HepG2 (cell line): Measurements from ENCODE around the gene GATD1. TPM values are rescaled to one million over a fixed set of nuclear protein-coding genes. Genes with fewer than 3 reads are reported as not detected.

Source experiments
- ATAC-seq: fragments of 200-7000 bp; cut with Tn5 transposase; 3 replicates; pipeline ENCODE4 v1.9.1; 2020; ENCODE audit warnings: mild to moderate bottlenecking, moderate library complexity
- BruUV-seq: library from RNA; stranded (reverse); fragments of 400-500 nt; replicated peaks from 2 replicates; lab custom pipeline; 2021; lab: Mats Ljungman, UMichigan
- CTCF ChIA-PET: fragments of 300-600 bp; formaldehyde crosslinking; extraction: SDS; loops from one replicate; lab custom pipeline; 2021; ENCODE audit warnings: low total read pairs, inconsistent platforms, low intra/inter-chr PET ratio; lab: Yijun Ruan, JAX
- POLR2A ChIA-PET: fragments of 350-600 bp; sonication (Branson Sonifier 250); formaldehyde crosslinking; loops from one replicate; lab custom pipeline; 2020; ENCODE audit warnings: antibody characterized with exemption, inconsistent platforms; lab: Yijun Ruan, JAX
- DNase-seq: peaks from one replicate; pipeline ENCODE4 v3.0.0-alpha.2; 2015; ENCODE audit warnings: low spot score
- FAIRE-seq: peaks from 3 replicates; lab custom pipeline; 2011; peaks lifted over from hg19 to GRCh38; lab: Jason Lieb, UNC
- H2AFZ ChIP-seq: one replicate; pipeline ENCODE4 v1.6.1; 2011; ENCODE audit warnings: low read length, inconsistent platforms
- H3K27ac ChIP-seq: fragments of 300-600 bp; 3 replicates; pipeline ENCODE4 v1.8.0; 2011; ENCODE audit warnings: mixed run types, mild to moderate bottlenecking, mixed read lengths, low read length, inconsistent platforms; ENCODE audit not compliant: insufficient read depth; ENCODE audit errors: extremely low read length
- H3K27me3 ChIP-seq, 2 experiments: fragments of 200-600 bp in 1 of 2; 2 replicates in 1 of 2; 3 replicates in 1 of 2; pipeline versions ENCODE4 v1.6.0 to v1.8.0; 2011; ENCODE audit warnings: low read length in 2 of 2, mild to moderate bottlenecking in 2 of 2, moderate library complexity in 2 of 2, inconsistent platforms in 1 of 2; ENCODE audit not compliant: insufficient read depth in 2 of 2, control insufficient read depth in 1 of 2
- H3K36me3 ChIP-seq, 2 experiments: fragments of 200-600 bp in 1 of 2; replicated peaks in 1 of 2; 2 replicates in 1 of 2; 3 replicates in 1 of 2; pipeline versions ENCODE4 v1.5.1 to v1.8.0; 2011; ENCODE audit warnings: low read length in 2 of 2, inconsistent platforms in 1 of 2; ENCODE audit not compliant: insufficient read depth in 2 of 2, control insufficient read depth in 1 of 2
- H3K4me1 ChIP-seq: 2 replicates; pipeline ENCODE4 v1.5.1; 2012; ENCODE audit warnings: low read length, inconsistent platforms; ENCODE audit not compliant: insufficient read depth
- H3K4me2 ChIP-seq: 2 replicates; pipeline ENCODE4 v1.6.0; 2011; ENCODE audit warnings: low read depth, low read length, inconsistent platforms
- H3K4me3 ChIP-seq, 3 experiments: fragments of 200-600 bp in 1 of 3; sonication (generic), shearing (Covaris generic) in 1 of 3; replicated peaks in 1 of 3; 2 replicates each; pipeline ENCODE4 v1.5.1; 2011 to 2016; ENCODE audit warnings: low read length in 3 of 3, inconsistent platforms in 2 of 3, low read depth in 2 of 3, mild to moderate bottlenecking in 2 of 3, control low read depth in 1 of 3, mixed read lengths in 1 of 3; ENCODE audit not compliant: insufficient read depth in 1 of 3
- H3K79me2 ChIP-seq: one replicate; pipeline ENCODE4 v1.6.1; 2011; ENCODE audit warnings: low read length, inconsistent platforms; ENCODE audit not compliant: insufficient read depth
- H3K9ac ChIP-seq: 2 replicates; pipeline ENCODE4 v1.6.0; 2011; ENCODE audit warnings: mild to moderate bottlenecking, low read depth, low read length, inconsistent platforms; ENCODE audit not compliant: insufficient read depth
- H3K9me3 ChIP-seq: 2 replicates; pipeline ENCODE4 v1.5.1; 2012; ENCODE audit warnings: mild to moderate bottlenecking, low read length
- H4K20me1 ChIP-seq: 2 replicates; pipeline ENCODE4 v1.6.0; 2011; ENCODE audit warnings: inconsistent platforms, mild to moderate bottlenecking, low read length, moderate library complexity; ENCODE audit not compliant: insufficient read depth
- AGO2 ChIP-seq: fragments of 200-400 bp; formaldehyde crosslinking; optimal IDR thresholded peaks from 2 replicates; pipeline ENCODE3; 2017; ENCODE audit warnings: mild to moderate bottlenecking, low read depth, low read length, moderate library complexity
- HBP1 ChIP-seq: IDR thresholded peaks from 2 replicates; pipeline ENCODE4 v1.6.1; 2016; ENCODE audit warnings: low read depth, control low read depth
- HNF4G ChIP-seq, 2 experiments: sonication (generic) in 1 of 2; formaldehyde crosslinking in 1 of 2; IDR thresholded peaks; 2 replicates each; pipeline versions ENCODE4 v1.4.0 to v1.6.1; 2011 to 2020; ENCODE audit warnings: borderline replicate concordance in 2 of 2, low read depth in 2 of 2, mild to moderate bottlenecking in 2 of 2, low read length in 1 of 2, missing genetic modification reagents in 1 of 2, moderate library complexity in 1 of 2
- IRF2 ChIP-seq: IDR thresholded peaks from 2 replicates; pipeline ENCODE4 v1.6.1; 2018; ENCODE audit warnings: missing genetic modification reagents, missing compliant biosample characterization
- KDM2A ChIP-seq: sonication (generic); formaldehyde crosslinking; IDR thresholded peaks from 2 replicates; pipeline ENCODE4 v1.4.0; 2020; ENCODE audit warnings: low read depth, missing genetic modification reagents, borderline replicate concordance
- PCBP1 ChIP-seq: fragments of 200-400 bp; formaldehyde crosslinking; IDR thresholded peaks from 2 replicates; pipeline ENCODE4 v1.6.1; 2017; ENCODE audit warnings: mild to moderate bottlenecking, low read depth, low read length, borderline replicate concordance
- POLR2AphosphoS5 ChIP-seq: IDR thresholded peaks from 2 replicates; pipeline ENCODE4 v1.6.1; 2012; ENCODE audit warnings: low read depth, low read length
- RBFOX2 ChIP-seq: fragments of 200-400 bp; formaldehyde crosslinking; IDR thresholded peaks from 2 replicates; pipeline ENCODE4 v1.6.1; 2017; ENCODE audit warnings: low read depth, mild to moderate bottlenecking, low read length
- RBM22 ChIP-seq: fragments of 200-400 bp; formaldehyde crosslinking; optimal IDR thresholded peaks from 2 replicates; pipeline ENCODE3; 2017; ENCODE audit warnings: mild to moderate bottlenecking, low read length, moderate library complexity
- SRSF1 ChIP-seq: fragments of 200-400 bp; formaldehyde crosslinking; optimal IDR thresholded peaks from 2 replicates; pipeline ENCODE3; 2017; ENCODE audit warnings: mild to moderate bottlenecking, low read depth, low read length, moderate library complexity
- SUZ12 ChIP-seq: fragments of 150-350 bp; IDR thresholded peaks from 2 replicates; pipeline ENCODE4 v1.6.1; 2014; ENCODE audit warnings: low read depth, low read length
- ZBTB34 ChIP-seq: sonication (generic); formaldehyde crosslinking; IDR thresholded peaks from 2 replicates; pipeline ENCODE4 v1.8.0; 2022; ENCODE audit warnings: mild to moderate bottlenecking, missing genetic modification reagents
- ZBTB7B ChIP-seq: sonication (generic); formaldehyde crosslinking; IDR thresholded peaks from 2 replicates; pipeline ENCODE4 v1.4.0; 2020; ENCODE audit warnings: missing genetic modification reagents
- ZC3H13 ChIP-seq: sonication (generic); formaldehyde crosslinking; IDR thresholded peaks from 2 replicates; pipeline ENCODE4 v1.8.1; 2023; ENCODE audit warnings: mild to moderate bottlenecking, missing genetic modification reagents, moderate library complexity
- ZSCAN9 ChIP-seq: IDR thresholded peaks from 2 replicates; pipeline ENCODE4 v1.6.1; 2016; ENCODE audit warnings: borderline replicate concordance
- WGBS: methylation state at CpG from one replicate; pipeline ENCODE4 v1.1.6; 2017; ENCODE audit warnings: low lambda C conversion rate; 5-methylcytosine and 5-hydroxymethylcytosine counted together
- in situ Hi-C: cut with HindIII; loops from 2 replicates; pipeline ENCODE4 v1.10.0; 2017; ENCODE audit warnings: low pct_unique_long_range_greater_than_20kb; ENCODE audit not compliant: extremely low pct_ligation_motif_present
- intact Hi-C: fragments of 100-400 bp; cut with micrococcal nuclease; formaldehyde crosslinking; loops from one replicate; pipeline ENCODE4 v1.10.0; 2022; ENCODE audit not compliant: unreplicated experiment
- polyA plus RNA-seq, 8 experiments: library from polyadenylated mRNA; depleted of rRNA in 3 of 8; stranded (reverse) in 7 of 8; unstranded in 1 of 8; fragments of >200 nt; fragmentation: Illumina TruSeq in 4 of 8; extraction: Trizol in 4 of 8; gene quantifications; 2 replicates each; pipeline versions ENCODE4 v1.2.1 to v1.2.3, GENCODE V29; 2011 to 2016; ENCODE audit warnings: low read depth in 4 of 8, missing spikeins in 1 of 8, mixed read lengths in 1 of 8; ENCODE audit not compliant: insufficient read depth in 1 of 8
- total RNA-seq, 5 experiments: library from RNA; depleted of rRNA; stranded (reverse); fragments of >200 nt; fragmentation: Illumina TruSeq; extraction: Trizol; gene quantifications; 2 replicates each; pipeline ENCODE4 v1.2.3, GENCODE V29; 2016; ENCODE audit warnings: low read depth in 1 of 5
- TF ChIP-seq, protein P1 (sequence below), 2 experiments: sonication (generic) in 1 of 2; formaldehyde crosslinking in 1 of 2; IDR thresholded peaks; 2 replicates each; pipeline versions ENCODE4 v1.4.0 to v1.6.1; 2018 to 2020; ENCODE audit warnings: missing genetic modification reagents in 2 of 2, borderline replicate concordance in 1 of 2, low read depth in 1 of 2, mild to moderate bottlenecking in 1 of 2, missing biosample characterization in 1 of 2
- TF ChIP-seq, protein P2 (sequence below): sonication (generic); formaldehyde crosslinking; IDR thresholded peaks from 2 replicates; pipeline ENCODE4 v1.8.1; 2023; ENCODE audit warnings: missing genetic modification reagents, mild to moderate bottlenecking, borderline replicate concordance

Gene GATD1
- total and polyA plus RNA-seq, 2 of the 13 experiments (the other 11 are each of a cell fraction or from before 2014, with no cell fraction given): 31.3 to 60.5 TPM

DNA sequence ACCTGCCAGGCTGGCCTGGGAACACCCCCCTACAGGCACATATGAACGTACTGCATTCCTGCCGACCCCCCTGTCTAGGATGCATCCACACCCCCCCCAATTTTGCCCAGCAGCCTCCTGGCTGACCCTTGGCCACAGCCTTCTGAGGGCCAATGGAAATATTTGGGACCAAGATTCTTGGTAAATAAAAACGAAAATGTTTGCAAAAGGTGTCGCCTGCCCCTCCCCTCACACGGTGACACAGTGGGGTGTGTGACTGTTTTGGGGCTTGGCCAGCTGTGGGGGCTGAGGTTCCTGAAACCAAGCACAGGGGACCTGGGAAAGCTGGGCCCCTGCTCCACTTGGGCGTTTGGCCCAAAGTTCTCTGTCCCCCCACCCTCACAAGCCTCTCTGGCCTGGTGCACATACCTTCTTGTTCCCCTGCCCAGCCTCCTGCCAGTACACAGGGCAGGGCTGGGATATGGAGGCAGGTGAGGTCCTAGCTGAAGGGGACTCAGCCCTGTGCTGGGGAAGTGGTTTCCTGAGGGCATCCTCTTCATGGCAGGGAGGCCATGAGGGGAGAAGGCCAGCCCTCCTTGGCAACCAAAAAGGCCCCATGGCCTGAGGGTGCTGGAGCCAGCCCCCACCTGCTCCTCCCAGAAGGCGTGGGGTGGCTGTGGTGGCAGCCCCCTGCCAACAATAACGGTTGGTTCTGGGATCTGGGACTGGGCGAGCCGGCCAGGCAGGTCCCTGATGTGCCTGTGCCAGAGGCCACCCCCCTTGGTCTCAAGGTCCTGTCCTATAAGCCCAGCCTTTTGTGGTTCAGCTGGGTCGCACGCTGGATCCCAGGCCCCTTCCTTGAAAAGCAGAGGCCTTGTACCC, 48.3 kb upstream of the GATD1 start:
- in situ Hi-C loops (no loop called here), intact Hi-C loops (no loop called here)
- Histone ChIP-seq H3K4me1 (peaks cover 65% of the 10 kb centered on the region), H3K4me2 (peak overlapping the region; percentile 91), H3K9me3 (no peaks in the 10 kb centered on the region), H3K36me3 (peaks cover 7 to 22% of the 10 kb centered on the region in 2 experiments; a peak in 4 of 5 replicates), H2AFZ (no peak overlapping the region), H3K27me3 (no peaks in the 10 kb centered on the region), H3K79me2 (peaks cover 14% of the 10 kb centered on the region), H3K4me3 (peak overlapping the region in 1 of 3 experiments; percentile 80; a peak in 1 of 6 replicates), H3K27ac (peak overlapping the region; percentile 11), H4K20me1 (peaks cover 13% of the 10 kb centered on the region), H3K9ac (no peak overlapping the region; the same call in 1 of the 2 replicates)
- no TSS peak for BruUV-seq
- DNase-seq (no peak), FAIRE-seq (no peak), ATAC-seq (peak; percentile 1; the same call in 2 of the 3 replicates)
- POLR2A ChIA-PET: interaction anchor here (0.9 to 16.1 kb wide), 8 partner anchors 6 to 121 kb away, joined by 3 to 264 read pairs (median 4); partner anchors contain the start of genes EPS8L2, PNPLA2, POLR2L and RPLP2
- CTCF ChIA-PET: no interaction called here
- 30% methylated on average over 5 of the region's 12 CpGs for WGBS
- TF ChIP-seq ZSCAN9 (CRISPR knock-in tag) (no peak), HNF4G (IDR thresholded peaks at IDR 0.05; ENCODE audit: borderline replicate concordance, low read depth, low read length) (no peak), HNF4G (CRISPR knock-in tag; IDR thresholded peaks at IDR 0.05; ENCODE audit: borderline replicate concordance, low read depth) (no peak), AGO2 (peak; percentile 90), PCBP1 (0 out of 2 replicates have a peak, but pooled peaks have one; percentile 35), IRF2 (no peak), ZBTB34 (CRISPR knock-in tag) (no peak), SUZ12 (no peak), ZBTB7B (no peak), ZC3H13 (peak; percentile 48; the same call in 1 of the 2 replicates), RBFOX2 (peak; percentile 50; the same call in 1 of the 2 replicates), POLR2AphosphoS5 (peak; percentile 24; the same call in 1 of the 2 replicates), RBM22 (peak; percentile 83), SRSF1 (no peak), HBP1 (CRISPR knock-in tag) (no peak), KDM2A (CRISPR knock-in tag) (peak; percentile 6; the same call in 1 of the 2 replicates)
- TF ChIP-seq, protein P1, sequence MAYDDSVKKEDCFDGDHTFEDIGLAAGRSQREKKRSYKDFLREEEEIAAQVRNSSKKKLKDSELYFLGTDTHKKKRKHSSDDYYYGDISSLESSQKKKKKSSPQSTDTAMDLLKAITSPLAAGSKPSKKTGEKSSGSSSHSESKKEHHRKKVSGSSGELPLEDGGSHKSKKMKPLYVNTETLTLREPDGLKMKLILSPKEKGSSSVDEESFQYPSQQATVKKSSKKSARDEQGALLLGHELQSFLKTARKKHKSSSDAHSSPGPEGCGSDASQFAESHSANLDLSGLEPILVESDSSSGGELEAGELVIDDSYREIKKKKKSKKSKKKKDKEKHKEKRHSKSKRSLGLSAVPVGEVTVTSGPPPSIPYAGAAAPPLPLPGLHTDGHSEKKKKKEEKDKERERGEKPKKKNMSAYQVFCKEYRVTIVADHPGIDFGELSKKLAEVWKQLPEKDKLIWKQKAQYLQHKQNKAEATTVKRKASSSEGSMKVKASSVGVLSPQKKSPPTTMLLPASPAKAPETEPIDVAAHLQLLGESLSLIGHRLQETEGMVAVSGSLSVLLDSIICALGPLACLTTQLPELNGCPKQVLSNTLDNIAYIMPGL (CRISPR knock-in tag; IDR thresholded peaks at IDR 0.05; ENCODE audit: borderline replicate concordance in 1 of 2, low read depth in 1 of 2): no peak
- TF ChIP-seq, protein P2, sequence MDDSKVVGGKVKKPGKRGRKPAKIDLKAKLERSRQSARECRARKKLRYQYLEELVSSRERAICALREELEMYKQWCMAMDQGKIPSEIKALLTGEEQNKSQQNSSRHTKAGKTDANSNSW (CRISPR knock-in tag): no peak
